HG02678 (cell line): ENCODE measurements around the gene ANKS4B.
"Not testable (repeated sequence)": the region's sequence is repeated elsewhere in the genome, so short reads cannot be mapped to it uniquely, and the experiment has no call there.

ENCODE experiments used
- ATAC-seq: cut with Tn5 transposase; IDR thresholded peaks from one replicate; pipeline ENCODE4 v1.9.1; 2021; ENCODE audit warnings: mild to moderate bottlenecking, moderate library complexity; ENCODE audit not compliant: unreplicated experiment

Gene ANKS4B

DNA sequence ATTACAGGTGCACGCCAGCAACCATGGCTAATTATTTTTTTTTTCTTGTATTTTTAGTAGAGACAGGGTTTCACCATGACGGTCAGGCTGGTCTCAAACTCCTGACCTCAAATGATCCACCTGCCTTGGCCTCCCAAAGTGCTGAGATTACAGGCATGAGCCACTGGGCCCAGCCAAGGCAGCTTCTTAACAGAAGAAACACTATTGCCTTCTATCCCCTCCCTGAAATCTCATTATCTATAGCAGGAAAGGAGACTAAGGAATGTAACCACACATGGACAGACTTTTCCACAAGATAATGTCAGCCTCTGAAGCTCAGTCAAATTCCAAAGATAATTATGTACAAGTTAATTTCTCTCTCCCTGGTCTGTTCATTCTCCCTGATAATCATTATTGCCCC lies 16.4 kb upstream of the ANKS4B start:
- ATAC-seq: no peak

DNA sequence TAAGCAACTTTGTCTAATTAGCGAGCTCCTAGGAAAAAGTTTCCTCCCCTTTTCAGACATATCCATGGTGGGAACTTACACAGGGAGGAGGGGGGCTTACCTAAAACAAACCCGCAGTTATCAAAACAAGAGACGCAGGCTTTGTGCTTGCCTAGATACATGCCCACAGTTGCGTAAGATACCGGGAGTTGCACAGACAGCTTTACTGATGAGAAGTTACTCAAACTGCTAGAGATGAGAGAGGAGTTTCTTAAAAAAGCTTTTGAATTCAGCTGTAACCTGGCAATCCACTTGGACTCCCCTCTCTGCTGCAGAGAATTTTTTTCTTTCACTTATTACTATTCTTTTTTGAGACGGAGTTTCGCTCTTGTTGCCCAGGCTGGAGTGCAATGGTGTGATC lies 15.3 kb upstream of the ANKS4B start:
- no peak for ATAC-seq

GRCh38 chr16:21219551-21219950 lies 13.9 kb upstream of the ANKS4B start:
- no peak for ATAC-seq

DNA sequence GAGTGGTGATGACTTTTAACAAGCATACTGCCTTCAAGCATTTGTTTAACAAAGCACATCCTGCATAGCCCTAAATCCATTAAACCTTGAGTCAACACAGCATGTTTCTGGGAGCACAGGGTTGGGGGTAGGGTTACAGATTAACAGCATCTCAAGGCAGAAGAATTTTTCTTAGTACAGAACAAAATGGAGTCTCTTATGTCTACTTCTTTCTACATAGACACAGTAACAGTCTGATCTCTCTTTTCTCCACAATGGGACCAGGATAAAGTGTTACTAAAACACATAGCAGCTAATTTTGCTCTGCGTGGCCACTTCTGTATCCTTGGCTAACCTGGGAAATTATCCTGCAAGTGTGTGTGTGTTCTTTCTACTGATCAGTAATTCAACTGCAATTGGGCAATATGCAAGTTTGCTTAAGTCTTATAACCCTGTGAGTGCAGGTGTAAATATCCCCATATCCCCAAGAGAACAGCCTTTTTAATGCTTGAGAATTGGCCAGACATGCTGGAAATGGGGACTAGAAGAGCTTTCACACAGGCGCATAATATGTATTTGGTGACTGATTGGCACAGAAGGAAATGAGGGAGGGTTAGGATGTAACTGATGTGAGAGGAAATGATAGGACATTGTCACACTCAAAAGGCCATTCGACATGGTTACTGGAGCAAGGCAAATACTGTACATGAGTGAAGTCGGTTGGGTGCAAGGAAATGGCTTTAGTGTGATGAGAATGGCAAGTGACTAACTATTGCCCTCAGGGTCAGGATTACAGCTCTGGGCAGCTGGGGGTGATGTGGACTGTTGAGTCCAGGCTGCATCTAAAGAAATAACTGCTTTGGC lies 10.8 kb upstream of the ANKS4B start:
- ATAC-seq: no peak

GRCh38 chr16:21223787-21224186 lies 9.7 kb upstream of the ANKS4B start:
- no peak for ATAC-seq

GRCh38 chr16:21224800-21225199 lies 8.7 kb upstream of the ANKS4B start:
- no peak for ATAC-seq

DNA sequence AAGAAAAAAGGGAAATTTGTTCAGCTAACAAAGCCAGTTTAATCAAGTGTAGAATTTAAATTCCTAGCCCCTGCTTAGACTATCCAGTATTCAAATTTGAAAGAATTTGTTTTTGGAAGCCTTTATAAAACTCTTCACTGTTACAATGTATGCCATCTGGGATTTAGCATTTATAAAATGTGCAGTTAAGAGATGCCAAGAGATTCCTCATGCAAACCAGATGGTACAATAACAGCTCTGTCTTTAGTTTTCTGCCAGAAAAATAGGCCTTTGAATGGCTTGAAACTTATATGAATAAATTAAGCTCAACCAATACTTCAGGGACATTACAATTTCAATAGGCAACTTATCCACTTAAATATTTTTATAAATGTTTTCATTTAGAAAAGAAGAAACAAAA lies 6.8 kb upstream of the ANKS4B start:
- ATAC-seq: no peak

- no peak for ATAC-seq
Observed at GRCh38 chr16:21227866-21228265, 5.6 kb upstream of the ANKS4B start.

DNA sequence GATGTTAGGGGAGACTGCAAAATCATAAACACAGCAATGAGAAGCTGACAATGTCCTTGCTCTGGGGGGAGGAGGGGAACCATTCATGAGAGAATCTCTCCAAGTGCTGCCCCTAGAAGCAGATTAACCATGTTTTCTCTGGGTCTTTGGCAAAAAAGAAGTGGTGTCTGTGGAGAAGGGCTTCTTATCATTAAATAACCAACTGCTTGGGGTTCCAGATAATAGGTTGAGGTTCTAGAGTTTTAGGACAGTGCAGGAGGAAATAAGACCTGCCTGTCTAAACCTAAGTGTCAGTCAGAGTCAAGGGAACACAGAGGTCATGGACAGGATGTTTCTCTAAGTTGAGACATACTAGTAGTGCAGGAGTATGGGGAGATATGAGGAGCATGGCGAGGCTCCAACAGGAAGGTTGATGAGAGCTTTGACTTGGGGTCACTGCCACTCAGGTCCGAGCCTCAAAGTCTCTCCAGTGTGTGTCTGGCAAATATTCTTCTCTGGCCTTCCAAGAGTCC lies 5.1 kb upstream of the ANKS4B start:
- no peak for ATAC-seq

- no peak for ATAC-seq
Observed at GRCh38 chr16:21233045-21233520, 416 bp upstream of the ANKS4B start.

GRCh38 chr16:21235199-21235585 lies 1.7 kb downstream of the ANKS4B start:
- no peak for ATAC-seq

DNA sequence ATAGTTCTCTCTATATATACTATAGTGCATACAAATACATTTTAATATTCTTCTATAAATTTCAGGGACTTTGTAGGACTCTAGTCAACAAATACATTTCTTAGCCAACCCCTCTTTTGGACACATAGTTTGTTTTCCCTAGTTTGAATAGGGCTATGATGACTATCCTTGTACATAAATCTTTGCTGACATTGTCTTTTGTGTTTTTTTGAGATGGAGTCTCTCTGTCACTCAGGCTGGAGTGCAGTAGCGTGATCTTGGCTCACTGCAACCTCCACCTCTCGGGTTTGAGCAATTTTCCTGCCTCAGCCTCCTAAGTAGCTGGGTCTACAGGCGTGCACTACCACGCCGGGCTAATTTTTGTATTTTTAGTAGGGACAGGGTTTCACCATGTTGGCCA lies 3.3 kb downstream of the ANKS4B start:
- ATAC-seq: no peak

DNA sequence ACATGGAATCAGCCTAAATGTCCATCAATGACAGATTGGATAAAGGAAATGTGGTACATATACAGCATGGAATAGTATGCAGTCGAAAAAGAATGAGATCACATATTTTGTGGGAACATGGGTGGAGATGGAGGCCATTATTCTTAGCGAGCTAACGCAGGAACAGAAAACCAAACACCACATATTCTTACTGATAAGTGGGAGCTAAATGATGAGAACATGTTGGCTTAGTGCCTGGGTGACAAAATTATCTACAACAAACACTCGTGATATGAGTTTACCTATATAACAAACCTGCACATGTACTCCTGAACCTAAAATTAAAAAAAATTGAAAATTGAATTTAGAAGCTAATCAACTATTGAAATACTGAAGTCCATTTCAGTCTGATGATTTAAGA lies 6.1 kb downstream of the ANKS4B start:
- ATAC-seq: no peak

DNA sequence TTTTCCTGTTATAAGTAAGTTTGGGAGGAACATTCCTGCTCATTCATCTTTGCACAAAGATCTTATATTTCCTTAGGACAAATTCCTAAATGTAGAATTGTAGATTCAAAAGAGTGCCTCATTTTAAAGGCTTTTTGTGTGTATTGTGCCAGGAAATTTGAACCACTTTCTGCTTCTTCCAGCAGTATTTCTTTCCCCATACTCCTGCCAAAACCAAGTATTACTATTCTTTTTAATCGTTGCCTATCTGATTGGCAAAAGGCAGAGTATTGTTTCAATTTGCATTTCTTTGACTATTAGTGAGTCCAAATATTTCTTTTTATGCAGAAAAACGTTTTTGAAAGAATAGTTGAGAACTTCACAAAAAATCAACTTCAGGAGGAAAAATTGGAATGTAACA lies 9.3 kb downstream of the ANKS4B start:
- ATAC-seq: no peak

- no peak for ATAC-seq
Observed at GRCh38 chr16:21244518-21245215, 11.2 kb downstream of the ANKS4B start.

DNA sequence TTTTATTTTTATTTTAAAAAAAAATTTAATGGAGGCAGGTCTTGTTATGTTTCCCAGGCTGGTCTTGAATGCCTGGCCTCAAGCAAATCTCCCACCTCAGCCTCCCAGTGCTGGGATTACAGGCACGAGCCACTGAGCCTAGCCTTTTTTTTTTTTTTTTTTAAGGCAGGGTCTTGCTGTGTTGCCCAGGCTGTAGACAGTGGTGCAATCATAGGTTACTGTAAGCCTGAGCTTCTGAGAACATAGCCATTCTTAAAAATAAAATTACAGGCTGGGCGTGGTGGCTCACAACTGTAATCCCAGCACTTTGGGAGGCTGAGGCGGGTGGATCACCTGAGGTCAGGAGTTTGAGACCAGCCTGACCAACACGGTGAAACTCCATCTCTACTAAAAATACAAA lies 14.7 kb downstream of the ANKS4B start:
- ATAC-seq: not testable (repeated sequence)

DNA sequence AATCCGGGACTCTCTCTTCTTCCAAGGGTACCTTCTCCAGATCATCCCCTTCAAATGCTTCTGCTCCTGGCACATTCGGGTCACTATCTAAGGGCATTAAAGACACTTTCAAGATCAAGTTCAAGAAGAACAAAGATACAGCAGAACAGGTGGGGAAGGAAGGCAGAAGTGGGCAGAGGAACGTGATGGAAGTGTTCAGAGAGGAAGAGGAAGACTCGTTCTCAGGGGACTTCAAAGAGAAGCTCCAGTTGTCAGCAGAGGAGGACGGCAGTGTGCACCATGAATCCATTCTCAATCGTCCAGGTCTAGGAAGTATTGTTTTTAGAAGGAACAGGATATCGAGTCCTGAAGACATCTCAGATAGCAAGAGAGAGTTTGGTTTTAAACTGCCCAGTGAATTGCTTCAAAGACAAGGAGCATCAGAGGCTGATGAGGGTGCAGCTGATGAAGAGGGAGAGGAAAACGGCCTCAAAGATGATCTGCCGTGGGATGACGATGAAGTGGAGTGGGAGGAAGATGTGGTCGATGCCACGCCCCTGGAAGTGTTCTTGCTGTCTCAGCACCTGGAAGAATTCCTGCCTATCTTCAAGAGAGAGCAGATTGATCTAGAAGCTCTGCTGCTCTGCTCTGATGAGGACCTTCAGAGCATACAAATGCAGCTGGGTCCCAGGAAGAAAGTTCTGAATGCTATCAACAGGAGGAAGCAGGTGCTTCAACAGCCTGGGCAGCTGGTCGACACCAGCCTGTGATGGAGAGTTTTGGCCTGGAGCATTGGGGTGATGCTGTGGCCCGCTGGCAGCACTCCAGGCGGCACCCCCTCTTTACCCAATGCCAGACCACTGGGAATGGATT lies 16.8 kb downstream of the ANKS4B start:
- ATAC-seq: no peak

- ATAC-seq: no peak
Observed at GRCh38 chr16:21253470-21253869, 20.0 kb downstream of the ANKS4B start.

- ATAC-seq: no peak
Observed at GRCh38 chr16:21256636-21257035, 23.1 kb downstream of the ANKS4B start.

DNA sequence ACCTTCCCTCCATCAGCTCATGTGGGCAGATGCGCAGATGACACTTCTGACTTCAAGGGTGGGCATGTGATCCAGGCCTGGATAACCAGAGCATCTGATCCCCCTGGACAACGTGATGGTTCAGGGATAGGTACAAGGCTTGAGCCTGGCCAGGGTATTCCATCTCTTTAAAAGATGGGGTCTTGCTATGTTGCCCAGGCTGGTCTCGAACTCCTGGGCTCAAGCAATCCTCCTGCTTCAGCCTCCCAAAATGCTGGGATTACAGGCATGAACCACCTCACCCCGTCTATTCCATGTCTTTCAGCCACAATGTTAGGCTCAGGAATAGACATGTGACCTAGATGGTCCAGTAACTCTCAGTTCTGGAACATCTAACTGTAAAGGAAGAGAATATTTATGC lies 23.8 kb downstream of the ANKS4B start:
- no peak for ATAC-seq
